PC-9 (cell line): ENCODE results near the gene VWA5B1. TPM values are rescaled to one million over a fixed set of nuclear protein-coding genes. Genes with fewer than 3 reads are reported as not detected.

Source experiments
- BruUV-seq: library from RNA; stranded (reverse); fragments of 400-500 nt; replicated peaks from 2 replicates; lab custom pipeline; 2021; lab: Mats Ljungman, UMichigan
- CTCF ChIA-PET: fragments of 300-600 bp; sonication (Branson Sonifier 250); formaldehyde crosslinking; loops from one replicate; lab custom pipeline; 2022; ENCODE audit warnings: antibody characterized with exemption; lab: Charles Lee
- POLR2A ChIA-PET: fragments of 300-600 bp; sonication (Branson Sonifier 250); formaldehyde crosslinking; loops from one replicate; lab custom pipeline; 2022; ENCODE audit warnings: antibody characterized with exemption; ENCODE audit not compliant: unreplicated experiment; lab: Charles Lee
- DNase-seq, 2 experiments: peaks; one replicate each; pipeline versions ENCODE4 v3.0.0 to v3.0.0-alpha.2; 2015 to 2022; ENCODE audit warnings: mixed read lengths in 1 of 2
- H2AFZ ChIP-seq: fragments of 200-600 bp; sonication (generic); 2 replicates; pipeline ENCODE4 v1.8.1; 2017; ENCODE audit warnings: antibody characterized with exemption
- H3F3A ChIP-seq: fragments of 200-600 bp; sonication (generic); 2 replicates; pipeline ENCODE4 v1.8.1; 2017; ENCODE audit warnings: antibody characterized with exemption, mild to moderate bottlenecking, low read depth; ENCODE audit not compliant: insufficient read depth
- H3K27ac ChIP-seq: fragments of 200-600 bp; sonication (generic); 2 replicates; pipeline ENCODE4 v1.6.1; 2016; ENCODE audit warnings: mixed run types
- H3K27me3 ChIP-seq: fragments of 200-600 bp; sonication (generic); 2 replicates; pipeline ENCODE4 v1.6.1; 2016; ENCODE audit warnings: low read depth, mixed run types; ENCODE audit not compliant: insufficient read depth
- H3K36me3 ChIP-seq: fragments of 200-600 bp; sonication (generic); 2 replicates; pipeline ENCODE4 v1.6.1; 2016; ENCODE audit warnings: low read depth, mixed run types
- H3K4me1 ChIP-seq: fragments of 200-600 bp; sonication (generic); replicated peaks from 2 replicates; pipeline ENCODE4 v1.6.1; 2016; ENCODE audit warnings: mixed run types; ENCODE audit not compliant: insufficient read depth
- H3K4me2 ChIP-seq: fragments of 200-600 bp; sonication (generic); 2 replicates; pipeline ENCODE4 v1.6.1; 2017; ENCODE audit warnings: mixed run types
- H3K4me3 ChIP-seq: fragments of 200-600 bp; sonication (generic); 2 replicates; pipeline ENCODE4 v1.6.1; 2016; ENCODE audit warnings: mixed run types
- H3K79me2 ChIP-seq: fragments of 200-600 bp; sonication (generic); 2 replicates; pipeline ENCODE4 v1.6.1; 2017; ENCODE audit warnings: low read depth, mixed run types
- H3K9me2 ChIP-seq: fragments of 200-600 bp; sonication (generic); 2 replicates; pipeline ENCODE4 v1.8.1; 2017; ENCODE audit warnings: mild to moderate bottlenecking; ENCODE audit not compliant: insufficient read depth
- H3K9me3 ChIP-seq: fragments of 200-600 bp; sonication (generic); 2 replicates; pipeline ENCODE4 v1.8.1; 2016; ENCODE audit warnings: low read depth; ENCODE audit not compliant: insufficient read depth
- H4K20me1 ChIP-seq: fragments of 200-600 bp; sonication (generic); 2 replicates; pipeline ENCODE4 v1.8.1; 2017; ENCODE audit not compliant: insufficient read depth
- CTCF ChIP-seq: fragments of 200-600 bp; sonication (generic); conservative IDR thresholded peaks from 2 replicates; pipeline ENCODE4 v1.6.1; 2017; ENCODE audit warnings: mixed run types, antibody characterized with exemption, mild to moderate bottlenecking, moderate library complexity
- EZH2 ChIP-seq: fragments of 200-600 bp; sonication (generic); IDR thresholded peaks from 2 replicates; pipeline ENCODE4 v1.8.0; 2017; ENCODE audit warnings: antibody characterized with exemption, low read depth
- intact Hi-C: fragments of 100-400 bp; cut with micrococcal nuclease; formaldehyde crosslinking; loops from one replicate; pipeline ENCODE4 v1.10.0; 2022; ENCODE audit not compliant: unreplicated experiment
- total RNA-seq: library from RNA; stranded (reverse); gene quantifications from 2 replicates; pipeline ENCODE4 v1.2.3, GENCODE V29; 2021

Gene VWA5B1
- total RNA-seq, 1 experiment from 2014 or later = not detected

- BruUV-seq = no TSS peak
These were observed 110.8 kb downstream of the VWA5B1 start for GRCh38 chr1:20401405-20402010.

GRCh38 chr1:20402585-20403422 lies 112.1 kb downstream of the VWA5B1 start:
- no peaks in the 10 kb centered on the region for H3F3A ChIP-seq
- H3K27me3 ChIP-seq = no peaks in the 10 kb centered on the region
- H3K36me3 ChIP-seq = no peaks in the 10 kb centered on the region
- BruUV-seq = no TSS peak
- no peaks in the 10 kb centered on the region for H3K79me2 ChIP-seq
- TF ChIP-seq EZH2 (no peak), CTCF (no peak)
- H2AFZ ChIP-seq = no peak overlapping the region
- no peak for DNase-seq
- no peaks in the 10 kb centered on the region for H3K9me3 ChIP-seq
- no peak overlapping the region for H3K4me3 ChIP-seq
- H3K27ac ChIP-seq = no peak overlapping the region
- H3K4me2 ChIP-seq = no peak overlapping the region
- ChIA-PET POLR2A (no interaction called here), CTCF (no interaction called here)
- H4K20me1 ChIP-seq = no peaks in the 10 kb centered on the region
- H3K4me1 ChIP-seq = no peaks in the 10 kb centered on the region
- H3K9me2 ChIP-seq = no peaks in the 10 kb centered on the region
- intact Hi-C loops = no loop called here

More at GRCh38 chr1:20401405-20402010, 110.8 kb downstream of the VWA5B1 start:
- H3K9me2 ChIP-seq = no peaks in the 10 kb centered on the region
- no peak for DNase-seq
- H3K27me3 ChIP-seq = no peaks in the 10 kb centered on the region
- H3K4me1 ChIP-seq = no peaks in the 10 kb centered on the region
- ChIA-PET CTCF (interaction anchor here (0.6 kb wide), 1 partner anchor 262 kb away, joined by 3 read pairs; no protein-coding TSS in a partner anchor), POLR2A (no interaction called here)
- H3K9me3 ChIP-seq = no peaks in the 10 kb centered on the region
- H3K27ac ChIP-seq = no peak overlapping the region
- H3K36me3 ChIP-seq = no peaks in the 10 kb centered on the region
- no peak overlapping the region for H2AFZ ChIP-seq
- H3K4me3 ChIP-seq = no peak overlapping the region
- intact Hi-C loops = no loop called here
- no peak overlapping the region for H3K4me2 ChIP-seq
- no peaks in the 10 kb centered on the region for H3F3A ChIP-seq
- TF ChIP-seq EZH2 (no peak), CTCF (no peak)
- H4K20me1 ChIP-seq = no peaks in the 10 kb centered on the region
- H3K79me2 ChIP-seq = no peaks in the 10 kb centered on the region

- Histone ChIP-seq H3K27me3 (no peaks in the 10 kb centered on the region), H3K9me3 (no peaks in the 10 kb centered on the region), H3K27ac (no peak overlapping the region), H3K79me2 (no peaks in the 10 kb centered on the region), H3K4me2 (no peak overlapping the region), H3K9me2 (no peaks in the 10 kb centered on the region), H4K20me1 (no peaks in the 10 kb centered on the region), H2AFZ (no peak overlapping the region), H3K36me3 (no peaks in the 10 kb centered on the region), H3F3A (no peaks in the 10 kb centered on the region), H3K4me1 (no peaks in the 10 kb centered on the region), H3K4me3 (no peak overlapping the region)
- ChIA-PET POLR2A (no interaction called here), CTCF (no interaction called here)
- intact Hi-C loops = no loop called here
- TF ChIP-seq EZH2 (no peak), CTCF (no peak)
- DNase-seq = no peak
- BruUV-seq = no TSS peak
These were observed 112.9 kb downstream of the VWA5B1 start for GRCh38 chr1:20403423-20404145.
